HepG2 (cell line): Measurements from ENCODE around the gene MED12L.

ENCODE experiments used
- BCL6 ChIP-seq: IDR thresholded peaks from 2 replicates; pipeline ENCODE4 v1.6.1; 2016; ENCODE audit warnings: missing genetic modification reagents, missing compliant biosample characterization
- CTCF ChIP-seq: sonication (generic); formaldehyde crosslinking; IDR thresholded peaks from 2 replicates; pipeline ENCODE4 v1.5.0; 2020; ENCODE audit warnings: mild to moderate bottlenecking, missing genetic modification reagents, moderate library complexity
- GTF2F1 ChIP-seq: fragments of 150-350 bp; IDR thresholded peaks from 2 replicates; pipeline ENCODE4 v1.6.1; 2014; ENCODE audit warnings: low read length
- SSRP1 ChIP-seq: IDR thresholded peaks from 2 replicates; pipeline ENCODE4 v1.6.1; 2016; ENCODE audit warnings: control low read depth
- TRIM24 ChIP-seq: sonication (generic); formaldehyde crosslinking; IDR thresholded peaks from 2 replicates; pipeline ENCODE4 v1.8.0; 2022; ENCODE audit warnings: mild to moderate bottlenecking, missing genetic modification reagents
- ZFP36 ChIP-seq: fragments of 150-350 bp; IDR thresholded peaks from 2 replicates; pipeline ENCODE4 v1.6.1; 2018; ENCODE audit warnings: borderline replicate concordance, low read length, low read depth; ENCODE audit not compliant: partially characterized antibody
- ZNF740 ChIP-seq: sonication (generic); formaldehyde crosslinking; IDR thresholded peaks from 2 replicates; pipeline ENCODE4 v1.4.0; 2020; ENCODE audit warnings: missing genetic modification reagents

- TF ChIP-seq ZFP36 (no peak), TRIM24 (no peak), GTF2F1 (no peak), BCL6 (CRISPR knock-in tag) (no peak), ZNF740 (CRISPR knock-in tag) (no peak), SSRP1 (CRISPR knock-in tag) (no peak), CTCF (CRISPR knock-in tag) (no peak)
Measured at GRCh38 chr3:151275091-151275490, 189.6 kb downstream of the MED12L start.
